Measurements from ENCODE around the gene CALCA.

GRCh38 chr11:14927146-14927545 is 45.0 kb downstream of the CALCA start:
- TF ChIP-seq POLR2A (IDR thresholded peaks at IDR 0.05; ENCODE audit: low read length): no peak
- TF ChIP-seq GATA1 (IDR thresholded peaks at IDR 0.05; ENCODE audit: low read depth, low read length): no peak
